HUES64 (cell line): ENCODE measurements around the gene NLN.
"Not testable (repeated sequence)": the region's sequence is repeated elsewhere in the genome, so short reads cannot be mapped to it uniquely, and the experiment has no call there.

Experiments used
- H3K27ac ChIP-seq: 2 replicates; pipeline ENCODE4 v1.7.0; 2013; ENCODE audit warnings: low read depth, low read length, inconsistent platforms
- H3K27me3 ChIP-seq: 2 replicates; pipeline ENCODE4 v1.6.1; 2013; ENCODE audit warnings: mild to moderate bottlenecking, low read length; ENCODE audit not compliant: insufficient read depth
- H3K36me3 ChIP-seq: 2 replicates; pipeline ENCODE4 v1.6.1; 2013; ENCODE audit warnings: mild to moderate bottlenecking, low read length; ENCODE audit not compliant: insufficient read depth
- H3K4me1 ChIP-seq: 2 replicates; pipeline ENCODE4 v1.6.1; 2013; ENCODE audit warnings: mild to moderate bottlenecking, low read length, moderate library complexity; ENCODE audit not compliant: insufficient read depth
- H3K4me3 ChIP-seq: 2 replicates; pipeline ENCODE4 v1.5.1; 2013; ENCODE audit warnings: mild to moderate bottlenecking, low read length, moderate library complexity
- H3K9ac ChIP-seq: 2 replicates; pipeline ENCODE4 v1.6.1; 2013; ENCODE audit warnings: mild to moderate bottlenecking, low read depth, low read length
- H3K9me3 ChIP-seq: 2 replicates; pipeline ENCODE4 v1.6.1; 2013; ENCODE audit warnings: low read depth, low read length; ENCODE audit not compliant: insufficient read depth
- WGBS: fragments of 150-250, 120-280 bp; methylation state at CpG from one replicate; pipeline ENCODE4 v1.1.7; 2013; ENCODE audit warnings: missing lambda C conversion rate; 5-methylcytosine and 5-hydroxymethylcytosine counted together

NLN gene

GRCh38 chr5:65855766-65856315 lies 133.8 kb downstream of the NLN start:
- no peak overlapping the region for H3K9ac ChIP-seq
- H3K9me3 ChIP-seq = no peaks in the 10 kb centered on the region
- H3K4me3 ChIP-seq = no peak overlapping the region
- H3K4me1 ChIP-seq = no peaks in the 10 kb centered on the region
- no peaks in the 10 kb centered on the region for H3K27me3 ChIP-seq
- no peaks in the 10 kb centered on the region for H3K36me3 ChIP-seq
- H3K27ac ChIP-seq = no peak overlapping the region

GRCh38 chr5:65856520-65856919 lies 134.5 kb downstream of the NLN start:
- H3K36me3 ChIP-seq = no peaks in the 10 kb centered on the region
- H3K9me3 ChIP-seq = no peaks in the 10 kb centered on the region
- no peaks in the 10 kb centered on the region for H3K4me1 ChIP-seq
- no peaks in the 10 kb centered on the region for H3K27me3 ChIP-seq
- H3K4me3 ChIP-seq = no peak overlapping the region
- WGBS = 94% methylated on average over 4 of the region's 5 CpGs
- no peak overlapping the region for H3K27ac ChIP-seq
- no peak overlapping the region for H3K9ac ChIP-seq

GRCh38 chr5:65858316-65858715 lies 136.3 kb downstream of the NLN start:
- H3K27ac ChIP-seq = no peak overlapping the region
- H3K36me3 ChIP-seq = no peaks in the 10 kb centered on the region
- 71% methylated on average over 3 of the region's 3 CpGs for WGBS
- H3K4me1 ChIP-seq = no peaks in the 10 kb centered on the region
- no peaks in the 10 kb centered on the region for H3K27me3 ChIP-seq
- no peaks in the 10 kb centered on the region for H3K9me3 ChIP-seq
- H3K4me3 ChIP-seq = no peak overlapping the region
- no peak overlapping the region for H3K9ac ChIP-seq

GRCh38 chr5:65861830-65862241 lies 139.8 kb downstream of the NLN start:
- H3K36me3 ChIP-seq = no peaks in the 10 kb centered on the region
- no peaks in the 10 kb centered on the region for H3K9me3 ChIP-seq
- H3K4me1 ChIP-seq = no peaks in the 10 kb centered on the region
- no peak overlapping the region for H3K9ac ChIP-seq
- no peak overlapping the region for H3K27ac ChIP-seq
- 86% methylated on average over 3 of the region's 3 CpGs for WGBS
- no peak overlapping the region for H3K4me3 ChIP-seq
- H3K27me3 ChIP-seq = no peaks in the 10 kb centered on the region

GRCh38 chr5:65862384-65862783 lies 140.4 kb downstream of the NLN start:
- Histone ChIP-seq H3K4me1 (no peaks in the 10 kb centered on the region), H3K36me3 (no peaks in the 10 kb centered on the region), H3K9ac (no peak overlapping the region), H3K27me3 (no peaks in the 10 kb centered on the region), H3K4me3 (no peak overlapping the region), H3K9me3 (no peaks in the 10 kb centered on the region), H3K27ac (no peak overlapping the region)

GRCh38 chr5:65863747-65864146 lies 141.7 kb downstream of the NLN start:
- no CpG with 5 or more reads among the region's 2 CpGs for WGBS
- Histone ChIP-seq H3K4me1 (no peaks in the 10 kb centered on the region), H3K9me3 (no peaks in the 10 kb centered on the region), H3K4me3 (no peak overlapping the region), H3K27ac (no peak overlapping the region), H3K27me3 (no peaks in the 10 kb centered on the region), H3K9ac (no peak overlapping the region), H3K36me3 (no peaks in the 10 kb centered on the region)

GRCh38 chr5:65866837-65867521 lies 145.0 kb downstream of the NLN start:
- 94% methylated on average over 6 of the region's 6 CpGs for WGBS
- H3K9me3 ChIP-seq = no peaks in the 10 kb centered on the region
- no peak overlapping the region for H3K4me3 ChIP-seq
- no peak overlapping the region for H3K27ac ChIP-seq
- no peak overlapping the region for H3K9ac ChIP-seq
- H3K36me3 ChIP-seq = no peaks in the 10 kb centered on the region
- no peaks in the 10 kb centered on the region for H3K4me1 ChIP-seq
- H3K27me3 ChIP-seq = no peaks in the 10 kb centered on the region

GRCh38 chr5:65867542-65868195 lies 145.7 kb downstream of the NLN start:
- Histone ChIP-seq H3K4me1 (no peaks in the 10 kb centered on the region), H3K4me3 (no peak overlapping the region)
- 94% methylated on average over 10 of the region's 11 CpGs for WGBS

GRCh38 chr5:65868509-65868908 lies 146.5 kb downstream of the NLN start:
- H3K9me3 ChIP-seq = no peaks in the 10 kb centered on the region
- H3K4me1 ChIP-seq = no peaks in the 10 kb centered on the region
- WGBS = 92% methylated on average over 3 of the region's 3 CpGs
- H3K27ac ChIP-seq = no peak overlapping the region
- no peak overlapping the region for H3K9ac ChIP-seq
- H3K36me3 ChIP-seq = no peaks in the 10 kb centered on the region
- H3K4me3 ChIP-seq = no peak overlapping the region
- no peaks in the 10 kb centered on the region for H3K27me3 ChIP-seq

More at GRCh38 chr5:65867542-65868195, 145.7 kb downstream of the NLN start:
- H3K27ac ChIP-seq = no peak overlapping the region
- H3K9ac ChIP-seq = no peak overlapping the region
- no peaks in the 10 kb centered on the region for H3K36me3 ChIP-seq
- no peaks in the 10 kb centered on the region for H3K9me3 ChIP-seq
- H3K27me3 ChIP-seq = no peaks in the 10 kb centered on the region

GRCh38 chr5:65871182-65871581 lies 149.2 kb downstream of the NLN start:
- Histone ChIP-seq H3K9ac (no peak overlapping the region), H3K27me3 (no peaks in the 10 kb centered on the region), H3K27ac (no peak overlapping the region), H3K36me3 (no peaks in the 10 kb centered on the region), H3K9me3 (no peaks in the 10 kb centered on the region), H3K4me1 (no peaks in the 10 kb centered on the region), H3K4me3 (no peak overlapping the region)
- 79% methylated on average over 5 of the region's 5 CpGs for WGBS

- not testable (repeated sequence) for H3K27me3 ChIP-seq, H3K27ac ChIP-seq, H3K4me3 ChIP-seq, H3K9me3 ChIP-seq, H3K4me1 ChIP-seq, H3K9ac ChIP-seq, H3K36me3 ChIP-seq
- WGBS = 90% methylated on average over 5 of the region's 5 CpGs
These were observed 149.8 kb downstream of the NLN start for GRCh38 chr5:65871776-65872175.
